SK-N-MC (cell line): ENCODE data around the gene TGFB2.

Experiments used
- DNase-seq: peaks from one replicate; pipeline ENCODE4 v3.0.0-alpha.2; 2011; ENCODE audit warnings: low read depth, low spot score
- H3K27ac ChIP-seq: fragments of 200-600 bp; sonication (generic); 2 replicates; pipeline ENCODE4 v1.5.1; 2016; ENCODE audit warnings: mixed run types
- H3K36me3 ChIP-seq: fragments of 200-600 bp; sonication (generic); 2 replicates; pipeline ENCODE4 v1.6.1; 2017; ENCODE audit warnings: antibody characterized with exemption, low read length, mixed read lengths; ENCODE audit not compliant: insufficient read depth
- H3K4me3 ChIP-seq: fragments of 200-600 bp; sonication (generic); 2 replicates; pipeline ENCODE4 v1.5.1; 2016
- H3K9ac ChIP-seq: fragments of 200-600 bp; sonication (generic); 2 replicates; pipeline ENCODE4 v1.8.0; 2017; ENCODE audit warnings: mixed run types, mixed read lengths; ENCODE audit not compliant: insufficient read length
- H3K9me3 ChIP-seq: fragments of 200-600 bp; sonication (generic); 2 replicates; pipeline ENCODE4 v1.6.1; 2017; ENCODE audit warnings: low read depth, mild to moderate bottlenecking, antibody characterized with exemption, low read length, moderate library complexity, mixed read lengths
- EZH2 ChIP-seq: fragments of 200-600 bp; sonication (generic); IDR thresholded peaks from one replicate; pipeline ENCODE4 v1.6.1; 2017; ENCODE audit warnings: antibody characterized with exemption
- FOXP2 ChIP-seq: optimal IDR thresholded peaks from 2 replicates; pipeline ENCODE3; 2011; ENCODE audit warnings: mild to moderate bottlenecking, moderate library complexity; ENCODE audit not compliant: insufficient read depth; ENCODE audit errors: extremely low read length, control extremely low read depth
- POLR2AphosphoS5 ChIP-seq: IDR thresholded peaks from 2 replicates; pipeline ENCODE4 v1.6.1; 2012; ENCODE audit warnings: mild to moderate bottlenecking, low read depth, low read length, borderline replicate concordance

TGFB2 gene

GRCh38 chr1:218439541-218440295, 94.6 kb downstream of the TGFB2 start:
- no peak for DNase-seq
- no peaks in the 10 kb centered on the region for H3K9me3 ChIP-seq
- no peak overlapping the region for H3K27ac ChIP-seq
- H3K9ac ChIP-seq = no peak overlapping the region
- no peaks in the 10 kb centered on the region for H3K36me3 ChIP-seq
- H3K4me3 ChIP-seq = no peak overlapping the region
- TF ChIP-seq POLR2AphosphoS5 (no peak), EZH2 (no peak), FOXP2 (no peak)

- no peaks in the 10 kb centered on the region for H3K9me3 ChIP-seq
- no peak for DNase-seq
- H3K4me3 ChIP-seq = no peak overlapping the region
- no peak overlapping the region for H3K27ac ChIP-seq
- TF ChIP-seq FOXP2 (no peak), POLR2AphosphoS5 (no peak), EZH2 (no peak)
- no peaks in the 10 kb centered on the region for H3K36me3 ChIP-seq
- no peak overlapping the region for H3K9ac ChIP-seq
Measured at GRCh38 chr1:218443255-218443654, 98.1 kb downstream of the TGFB2 start.

- no peaks in the 10 kb centered on the region for H3K36me3 ChIP-seq
- TF ChIP-seq POLR2AphosphoS5 = no peak
- TF ChIP-seq FOXP2 = no peak
- TF ChIP-seq EZH2 = no peak
- no peaks in the 10 kb centered on the region for H3K9me3 ChIP-seq
- no peak overlapping the region for H3K4me3 ChIP-seq
- no peak overlapping the region for H3K9ac ChIP-seq
- DNase-seq = no peak
- no peak overlapping the region for H3K27ac ChIP-seq
Measured at GRCh38 chr1:218444173-218444572, 99.0 kb downstream of the TGFB2 start.

DNA sequence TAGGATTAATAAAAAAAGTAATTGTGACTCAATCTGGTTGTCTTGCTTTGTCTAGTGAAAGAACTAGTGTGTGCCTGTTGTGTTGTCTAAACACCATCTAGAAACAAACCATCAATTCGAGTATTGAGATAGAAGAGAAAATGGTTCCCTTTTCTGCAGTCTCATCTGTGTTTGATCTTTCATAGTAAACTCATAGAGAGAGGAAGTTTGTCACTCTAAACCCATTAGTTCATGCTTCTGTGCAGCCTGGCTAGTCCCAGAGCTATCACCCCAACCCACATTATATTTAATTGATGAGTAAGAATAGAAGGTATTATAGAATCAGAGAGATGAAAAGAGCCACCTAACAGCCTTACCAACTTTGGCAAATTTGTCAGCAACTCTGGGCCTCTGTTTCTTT, 99.5 kb downstream of the TGFB2 start:
- Histone ChIP-seq H3K9ac (no peak overlapping the region), H3K4me3 (no peak overlapping the region), H3K27ac (no peak overlapping the region), H3K36me3 (no peaks in the 10 kb centered on the region), H3K9me3 (no peaks in the 10 kb centered on the region)
- no peak for DNase-seq
- TF ChIP-seq FOXP2 = no peak
- no peak for TF ChIP-seq POLR2AphosphoS5
- no peak for TF ChIP-seq EZH2

- no peak for DNase-seq
- no peaks in the 10 kb centered on the region for H3K36me3 ChIP-seq
- no peak overlapping the region for H3K4me3 ChIP-seq
- no peaks in the 10 kb centered on the region for H3K9me3 ChIP-seq
- H3K9ac ChIP-seq = no peak overlapping the region
- no peak overlapping the region for H3K27ac ChIP-seq
- no peak for TF ChIP-seq POLR2AphosphoS5
Measured at GRCh38 chr1:218447010-218447689, 102.0 kb downstream of the TGFB2 start.

- Histone ChIP-seq H3K36me3 (no peaks in the 10 kb centered on the region), H3K9me3 (no peaks in the 10 kb centered on the region), H3K4me3 (no peak overlapping the region), H3K9ac (no peak overlapping the region), H3K27ac (no peak overlapping the region)
- no peak for DNase-seq
- no peak for TF ChIP-seq EZH2
- no peak for TF ChIP-seq POLR2AphosphoS5
- no peak for TF ChIP-seq FOXP2
Measured at GRCh38 chr1:218451415-218451814, 106.3 kb downstream of the TGFB2 start.

DNA sequence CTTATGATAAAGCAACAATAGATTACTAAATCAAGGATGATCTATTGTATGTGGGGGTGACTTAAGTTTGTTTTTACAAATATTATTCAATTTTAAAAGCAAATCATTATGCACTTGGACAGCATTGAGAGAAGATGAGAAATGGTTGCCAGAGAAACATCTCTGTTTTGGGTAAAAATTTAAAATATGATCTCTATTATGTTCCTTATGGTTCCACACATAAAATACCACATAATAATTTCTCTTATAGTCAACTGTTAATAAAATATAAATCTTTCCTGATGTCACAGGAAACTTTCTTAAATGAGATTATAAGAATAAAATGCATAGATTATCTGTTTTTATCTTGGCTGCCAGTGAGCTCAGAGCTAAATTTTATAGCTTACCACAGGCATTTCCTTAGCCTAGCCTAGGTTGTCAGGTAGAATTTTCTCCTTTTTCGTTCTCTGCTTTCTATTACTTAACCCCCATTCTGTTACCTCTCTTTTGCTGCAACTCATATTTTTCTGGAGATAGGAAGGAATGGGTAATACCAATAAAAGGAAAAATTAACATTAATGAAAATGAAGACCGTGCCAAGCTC, 109.7 kb downstream of the TGFB2 start:
- no peak; the same call in 1 of the 2 replicates for TF ChIP-seq POLR2AphosphoS5
- TF ChIP-seq EZH2 = no peak
- no peak for TF ChIP-seq FOXP2
- DNase-seq = peak; percentile 70
- Histone ChIP-seq H3K27ac (peak overlapping the region; percentile 93), H3K9me3 (no peaks in the 10 kb centered on the region), H3K36me3 (peaks cover 4% of the 10 kb centered on the region; the same call in 1 of the 2 replicates), H3K9ac (no peak overlapping the region), H3K4me3 (peak overlapping the region; percentile 52)

DNA sequence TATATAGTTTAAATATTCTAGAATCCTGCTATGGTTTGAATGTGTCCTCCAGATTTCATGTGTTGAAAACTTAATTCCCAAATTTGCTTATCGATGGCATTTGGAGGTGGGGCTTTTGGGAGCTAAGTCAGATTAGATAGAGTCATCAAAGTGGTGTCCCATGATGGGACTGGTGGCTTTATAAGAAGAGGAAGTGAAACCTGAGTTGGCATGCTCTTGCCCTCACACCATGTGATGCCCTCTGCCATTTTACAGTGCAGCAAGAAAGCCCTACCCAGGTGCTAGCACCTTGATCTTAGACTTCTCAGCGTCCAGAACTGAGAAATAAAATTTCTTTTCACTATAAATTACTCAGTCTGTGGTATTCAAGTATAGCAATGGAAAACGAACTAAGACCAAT, 111.3 kb downstream of the TGFB2 start:
- TF ChIP-seq POLR2AphosphoS5 (no peak), EZH2 (no peak), FOXP2 (no peak)
- DNase-seq = no peak
- Histone ChIP-seq H3K4me3 (no peak overlapping the region), H3K27ac (no peak overlapping the region), H3K9ac (no peak overlapping the region), H3K36me3 (peaks cover 4% of the 10 kb centered on the region; the same call in 1 of the 2 replicates), H3K9me3 (no peaks in the 10 kb centered on the region)
